ENCODE measurements around the gene PHACTR1.

The PHACTR1 gene

GRCh38 chr6:13045676-13046075 lies 329.1 kb downstream of the PHACTR1 start:
- H3K4me3 ChIP-seq (ENCODE audit: low read depth, low read length) = no peak overlapping the region
- DNase-seq (ENCODE audit: low read depth, low spot score) = no peak
- in situ Hi-C loops (cut with HindIII; ENCODE audit: low sequenced_read_pairs) = no loop called here
- TF ChIP-seq CTCF (IDR thresholded peaks at IDR 0.05; ENCODE audit: low read depth, low read length) = no peak

GRCh38 chr6:13046084-13046483 lies 329.5 kb downstream of the PHACTR1 start:
- in situ Hi-C loops (cut with HindIII; ENCODE audit: low sequenced_read_pairs) = no loop called here
- no peak overlapping the region for H3K4me3 ChIP-seq (ENCODE audit: low read depth, low read length)
- no peak for TF ChIP-seq CTCF (IDR thresholded peaks at IDR 0.05; ENCODE audit: low read depth, low read length)
- DNase-seq (ENCODE audit: low read depth, low spot score) = no peak

- in situ Hi-C loops (cut with HindIII; ENCODE audit: low sequenced_read_pairs) = no loop called here
- no peak for TF ChIP-seq CTCF (IDR thresholded peaks at IDR 0.05; ENCODE audit: low read depth, low read length)
- H3K4me3 ChIP-seq (ENCODE audit: low read depth, low read length) = no peak overlapping the region
- no peak for DNase-seq (ENCODE audit: low read depth, low spot score)
These were observed 331.5 kb downstream of the PHACTR1 start for GRCh38 chr6:13048113-13048512.

GRCh38 chr6:13049666-13050254 lies 333.2 kb downstream of the PHACTR1 start:
- in situ Hi-C loops (cut with HindIII; ENCODE audit: low sequenced_read_pairs) = no loop called here
- TF ChIP-seq CTCF (IDR thresholded peaks at IDR 0.05; ENCODE audit: low read depth, low read length) = no peak
- no peak overlapping the region for H3K4me3 ChIP-seq (ENCODE audit: low read depth, low read length)
- DNase-seq (ENCODE audit: low read depth, low spot score) = no peak

- TF ChIP-seq CTCF (IDR thresholded peaks at IDR 0.05; ENCODE audit: low read depth, low read length) = no peak
- no peak overlapping the region for H3K4me3 ChIP-seq (ENCODE audit: low read depth, low read length)
- DNase-seq (ENCODE audit: low read depth, low spot score) = no peak
- in situ Hi-C loops (cut with HindIII; ENCODE audit: low sequenced_read_pairs) = no loop called here
These were observed 336.5 kb downstream of the PHACTR1 start for GRCh38 chr6:13053006-13053461.

GRCh38 chr6:13058051-13058450 lies 341.5 kb downstream of the PHACTR1 start:
- in situ Hi-C loops (cut with HindIII; ENCODE audit: low sequenced_read_pairs) = no loop called here
- no peak for TF ChIP-seq CTCF (IDR thresholded peaks at IDR 0.05; ENCODE audit: low read depth, low read length)
- H3K4me3 ChIP-seq (ENCODE audit: low read depth, low read length) = no peak overlapping the region
- DNase-seq (ENCODE audit: low read depth, low spot score) = no peak
